HUES48 (cell line): ENCODE data around the gene SIGLEC15.

Source experiments
- H3K27ac ChIP-seq: one replicate; pipeline ENCODE4 v1.7.0; 2013; ENCODE audit warnings: low read depth, low read length, inconsistent platforms
- H3K27me3 ChIP-seq: 2 replicates; pipeline ENCODE4 v1.6.1; 2013; ENCODE audit warnings: mild to moderate bottlenecking, low read length; ENCODE audit not compliant: control insufficient read depth, insufficient read depth
- H3K36me3 ChIP-seq: 2 replicates; pipeline ENCODE4 v1.6.1; 2013; ENCODE audit warnings: low read length; ENCODE audit not compliant: control insufficient read depth, insufficient read depth
- H3K4me1 ChIP-seq: 2 replicates; pipeline ENCODE4 v1.6.1; 2013; ENCODE audit warnings: mild to moderate bottlenecking, low read length; ENCODE audit not compliant: control insufficient read depth, insufficient read depth
- H3K4me3 ChIP-seq: 2 replicates; pipeline ENCODE4 v1.5.1; 2013; ENCODE audit warnings: mild to moderate bottlenecking, low read depth, low read length
- H3K9ac ChIP-seq: 2 replicates; pipeline ENCODE4 v1.6.1; 2013; ENCODE audit warnings: mild to moderate bottlenecking, low read depth, low read length, moderate library complexity
- H3K9me3 ChIP-seq: 2 replicates; pipeline ENCODE4 v1.6.1; 2013; ENCODE audit warnings: low read length; ENCODE audit not compliant: control insufficient read depth, insufficient read depth

Gene SIGLEC15

GRCh38 chr18:45825258-45826044, at the start of gene SIGLEC15:
TSS of gene SIGLEC15 (plus strand) at chr18:45825675. CDS start at chr18:45825729, 54 bp downstream.
- Histone ChIP-seq H3K9me3 (no peaks in the 10 kb centered on the region), H3K4me1 (peaks cover 9% of the 10 kb centered on the region; the same call in 1 of the 2 replicates), H3K27me3 (no peaks in the 10 kb centered on the region), H3K9ac (no peak within 1 kb of the TSS), H3K27ac (no peak within 1 kb of the TSS), H3K36me3 (no peaks in the 10 kb centered on the region), H3K4me3 (no peak within 1 kb of the TSS)

- Histone ChIP-seq H3K4me3 (peak overlapping the region; percentile 76), H3K27ac (no peak overlapping the region), H3K9me3 (no peaks in the 10 kb centered on the region), H3K4me1 (peaks cover 4% of the 10 kb centered on the region; the same call in 1 of the 2 replicates), H3K9ac (peak overlapping the region; percentile 92), H3K27me3 (0 out of 2 replicates have a peak, but pooled peaks cover 9% of the 10 kb centered on the region), H3K36me3 (no peaks in the 10 kb centered on the region)
Observed at GRCh38 chr18:45775743-45776142, 49.7 kb upstream of the SIGLEC15 start.

- no peak overlapping the region for H3K27ac ChIP-seq
- no peaks in the 10 kb centered on the region for H3K9me3 ChIP-seq
- no peak overlapping the region for H3K9ac ChIP-seq
- H3K27me3 ChIP-seq: 0 out of 2 replicates have a peak, but pooled peaks cover 5% of the 10 kb centered on the region
- H3K4me3 ChIP-seq: no peak overlapping the region
- H3K4me1 ChIP-seq: peaks cover 4% of the 10 kb centered on the region; the same call in 1 of the 2 replicates
- H3K36me3 ChIP-seq: no peaks in the 10 kb centered on the region
Observed at GRCh38 chr18:45777393-45777792, 48.1 kb upstream of the SIGLEC15 start.

GRCh38 chr18:45780568-45780967, 44.9 kb upstream of the SIGLEC15 start:
- Histone ChIP-seq H3K4me3 (no peak overlapping the region), H3K4me1 (peaks cover 19% of the 10 kb centered on the region), H3K27ac (no peak overlapping the region), H3K36me3 (no peaks in the 10 kb centered on the region), H3K9me3 (no peaks in the 10 kb centered on the region), H3K27me3 (no peaks in the 10 kb centered on the region), H3K9ac (no peak overlapping the region)

GRCh38 chr18:45782662-45783061, 42.8 kb upstream of the SIGLEC15 start:
- Histone ChIP-seq H3K4me3 (no peak overlapping the region), H3K27me3 (no peaks in the 10 kb centered on the region), H3K9ac (no peak overlapping the region), H3K27ac (no peak overlapping the region), H3K9me3 (no peaks in the 10 kb centered on the region), H3K4me1 (peaks cover 15% of the 10 kb centered on the region), H3K36me3 (no peaks in the 10 kb centered on the region)

- H3K9me3 ChIP-seq: no peaks in the 10 kb centered on the region
- H3K4me1 ChIP-seq: peaks cover 15% of the 10 kb centered on the region
- H3K36me3 ChIP-seq: no peaks in the 10 kb centered on the region
- no peak overlapping the region for H3K4me3 ChIP-seq
- H3K27ac ChIP-seq: no peak overlapping the region
- H3K27me3 ChIP-seq: no peaks in the 10 kb centered on the region
- H3K9ac ChIP-seq: no peak overlapping the region
Observed at GRCh38 chr18:45783097-45784075, 42.1 kb upstream of the SIGLEC15 start.

- H3K9ac ChIP-seq: no peak overlapping the region
Observed at GRCh38 chr18:45785134-45785533, 40.3 kb upstream of the SIGLEC15 start.

GRCh38 chr18:45786941-45787340, 38.5 kb upstream of the SIGLEC15 start:
- Histone ChIP-seq H3K36me3 (no peaks in the 10 kb centered on the region), H3K27me3 (no peaks in the 10 kb centered on the region), H3K9ac (no peak overlapping the region), H3K4me1 (peaks cover 15% of the 10 kb centered on the region), H3K4me3 (no peak overlapping the region), H3K9me3 (no peaks in the 10 kb centered on the region), H3K27ac (no peak overlapping the region)

More at GRCh38 chr18:45785134-45785533, 40.3 kb upstream of the SIGLEC15 start:
- Histone ChIP-seq H3K4me3 (no peak overlapping the region), H3K9me3 (no peaks in the 10 kb centered on the region), H3K4me1 (peaks cover 15% of the 10 kb centered on the region), H3K27ac (no peak overlapping the region), H3K27me3 (no peaks in the 10 kb centered on the region), H3K36me3 (no peaks in the 10 kb centered on the region)

GRCh38 chr18:45787346-45787745, 38.1 kb upstream of the SIGLEC15 start:
- Histone ChIP-seq H3K4me3 (no peak overlapping the region), H3K36me3 (no peaks in the 10 kb centered on the region), H3K9ac (no peak overlapping the region), H3K9me3 (no peaks in the 10 kb centered on the region), H3K4me1 (peaks cover 15% of the 10 kb centered on the region), H3K27ac (no peak overlapping the region), H3K27me3 (no peaks in the 10 kb centered on the region)

GRCh38 chr18:45788861-45789260, 36.6 kb upstream of the SIGLEC15 start:
- H3K9ac ChIP-seq: no peak overlapping the region
- no peaks in the 10 kb centered on the region for H3K36me3 ChIP-seq
- H3K27ac ChIP-seq: no peak overlapping the region
- no peaks in the 10 kb centered on the region for H3K9me3 ChIP-seq
- no peak overlapping the region for H3K4me3 ChIP-seq
- peaks cover under 1% of the 10 kb centered on the region; the same call in 1 of the 2 replicates for H3K4me1 ChIP-seq
- no peaks in the 10 kb centered on the region for H3K27me3 ChIP-seq
